Measurements from ENCODE around the gene ARPC3.

DNA sequence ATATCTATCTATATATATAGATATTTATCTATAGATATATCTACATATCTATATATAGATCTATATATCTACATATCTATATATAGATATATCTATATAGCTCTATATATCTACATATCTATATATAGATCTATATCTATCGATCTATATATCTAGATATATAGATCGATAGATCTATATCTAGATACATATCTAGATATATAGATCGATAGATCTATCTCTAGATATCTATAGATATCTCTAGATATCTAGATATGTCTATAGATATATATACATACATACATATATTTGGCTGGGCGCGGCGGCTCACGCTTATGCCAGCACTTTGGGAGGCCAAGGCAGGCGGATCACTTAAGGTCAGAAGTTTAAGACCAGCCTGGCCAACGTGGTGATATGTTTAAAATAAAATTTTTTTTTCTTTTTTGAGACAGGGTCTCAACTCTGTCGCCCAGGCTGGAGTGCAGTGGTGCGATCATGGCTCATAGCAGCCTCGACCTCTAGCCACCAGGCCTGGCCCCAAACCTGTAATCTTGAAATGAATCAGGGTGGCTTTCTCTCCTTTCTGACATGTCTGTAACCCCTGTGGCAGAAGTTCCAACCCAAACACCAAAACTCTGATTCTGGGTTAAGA lies 18.1 kb downstream of the ARPC3 start:
- TF ChIP-seq, protein P1, sequence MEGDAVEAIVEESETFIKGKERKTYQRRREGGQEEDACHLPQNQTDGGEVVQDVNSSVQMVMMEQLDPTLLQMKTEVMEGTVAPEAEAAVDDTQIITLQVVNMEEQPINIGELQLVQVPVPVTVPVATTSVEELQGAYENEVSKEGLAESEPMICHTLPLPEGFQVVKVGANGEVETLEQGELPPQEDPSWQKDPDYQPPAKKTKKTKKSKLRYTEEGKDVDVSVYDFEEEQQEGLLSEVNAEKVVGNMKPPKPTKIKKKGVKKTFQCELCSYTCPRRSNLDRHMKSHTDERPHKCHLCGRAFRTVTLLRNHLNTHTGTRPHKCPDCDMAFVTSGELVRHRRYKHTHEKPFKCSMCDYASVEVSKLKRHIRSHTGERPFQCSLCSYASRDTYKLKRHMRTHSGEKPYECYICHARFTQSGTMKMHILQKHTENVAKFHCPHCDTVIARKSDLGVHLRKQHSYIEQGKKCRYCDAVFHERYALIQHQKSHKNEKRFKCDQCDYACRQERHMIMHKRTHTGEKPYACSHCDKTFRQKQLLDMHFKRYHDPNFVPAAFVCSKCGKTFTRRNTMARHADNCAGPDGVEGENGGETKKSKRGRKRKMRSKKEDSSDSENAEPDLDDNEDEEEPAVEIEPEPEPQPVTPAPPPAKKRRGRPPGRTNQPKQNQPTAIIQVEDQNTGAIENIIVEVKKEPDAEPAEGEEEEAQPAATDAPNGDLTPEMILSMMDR (IDR thresholded peaks at IDR 0.05; ENCODE audit: poor library complexity): no peak
- TF ChIP-seq EZH2 (IDR thresholded peaks at IDR 0.05; ENCODE audit: borderline replicate concordance): no peak
